Endothelial cell of umbilical vein (primary cell): Measurements from ENCODE around the gene ZSCAN29. TPM values are rescaled to one million over a fixed set of nuclear protein-coding genes. Genes with fewer than 3 reads are reported as not detected.

ENCODE experiments used
- BruUV-seq: library from RNA; stranded (reverse); fragments of 400-500 nt; replicated peaks from 2 replicates; lab custom pipeline; 2021; lab: Mats Ljungman, UMichigan
- CTCF ChIA-PET: fragments of 300-600, 350-600 bp; sonication (Branson Sonifier 250); formaldehyde crosslinking; loops from one replicate; lab custom pipeline; 2021; ENCODE audit warnings: antibody characterized with exemption, inconsistent platforms; lab: Charles Lee
- POLR2A ChIA-PET: fragments of 300-600, 350-600 bp; sonication (Branson Sonifier 250); formaldehyde crosslinking; loops from one replicate; lab custom pipeline; 2021; ENCODE audit warnings: antibody characterized with exemption, inconsistent platforms; lab: Charles Lee
- DNase-seq: peaks from one replicate; pipeline ENCODE4 v3.0.0-alpha.2; 2011; ENCODE audit warnings: low read depth, low spot score
- FAIRE-seq: peaks from 2 replicates; lab custom pipeline; 2011; peaks lifted over from hg19 to GRCh38; lab: Jason Lieb, UNC
- H2AFZ ChIP-seq: 2 replicates; pipeline ENCODE4 v1.6.0; 2012; ENCODE audit warnings: low read depth, low read length, control low read depth, inconsistent platforms
- H3K27ac ChIP-seq: 2 replicates; pipeline ENCODE4 v1.5.1; 2011; ENCODE audit warnings: low read depth, mild to moderate bottlenecking, control low read depth, low read length, moderate library complexity; ENCODE audit not compliant: insufficient read depth
- H3K27me3 ChIP-seq, 2 experiments: 2 replicates each; pipeline versions ENCODE4 v1.6.0 to v1.6.1; 2011; ENCODE audit warnings: low read length in 2 of 2, mixed read lengths in 1 of 2; ENCODE audit not compliant: control insufficient read depth in 2 of 2, insufficient read depth in 2 of 2
- H3K36me3 ChIP-seq, 2 experiments: 2 replicates in 1 of 2; 3 replicates in 1 of 2; pipeline ENCODE4 v1.5.1; 2011; ENCODE audit warnings: low read length in 2 of 2, mild to moderate bottlenecking in 1 of 2, moderate library complexity in 1 of 2; ENCODE audit not compliant: control insufficient read depth in 2 of 2, insufficient read depth in 2 of 2; ENCODE audit errors: extremely low read depth in 1 of 2
- H3K4me1 ChIP-seq: 3 replicates; pipeline ENCODE4 v1.5.1; 2011; ENCODE audit warnings: mild to moderate bottlenecking, low read length; ENCODE audit not compliant: control insufficient read depth, insufficient read depth; ENCODE audit errors: extremely low read depth
- H3K4me2 ChIP-seq: 2 replicates; pipeline ENCODE4 v1.6.1; 2011; ENCODE audit warnings: low read length, control low read depth, mixed read lengths; ENCODE audit not compliant: insufficient read depth
- H3K4me3 ChIP-seq, 3 experiments: fragments of 200-600 bp in 1 of 3; sonication (generic), shearing (Covaris generic) in 1 of 3; replicated peaks in 1 of 3; 2 replicates each; pipeline ENCODE4 v1.5.1; 2011 to 2016; ENCODE audit warnings: control low read depth in 3 of 3, low read length in 3 of 3, mild to moderate bottlenecking in 2 of 3, inconsistent platforms in 1 of 3, low read depth in 1 of 3, moderate library complexity in 1 of 3; ENCODE audit not compliant: insufficient read depth in 1 of 3
- H3K79me2 ChIP-seq: 2 replicates; pipeline ENCODE4 v1.6.0; 2012; ENCODE audit warnings: low read length, inconsistent platforms; ENCODE audit not compliant: control insufficient read depth, insufficient read depth
- H3K9ac ChIP-seq: replicated peaks from 2 replicates; pipeline ENCODE3; 2011; ENCODE audit warnings: low read length, control low read depth; ENCODE audit not compliant: insufficient read depth; ENCODE audit errors: extremely low read depth
- H3K9me1 ChIP-seq: replicated peaks from 3 replicates; pipeline ENCODE4 v1.6.0; 2011; ENCODE audit warnings: mild to moderate bottlenecking, low read length; ENCODE audit not compliant: control insufficient read depth, insufficient read depth; ENCODE audit errors: extremely low read depth
- H3K9me3 ChIP-seq: replicated peaks from 2 replicates; pipeline ENCODE4 v1.5.1; 2012; ENCODE audit warnings: low read length, inconsistent platforms; ENCODE audit not compliant: control insufficient read depth, insufficient read depth
- H4K20me1 ChIP-seq: replicated peaks from 2 replicates; pipeline ENCODE3; 2011; ENCODE audit warnings: mild to moderate bottlenecking, low read length; ENCODE audit not compliant: control insufficient read depth, insufficient read depth; ENCODE audit errors: extremely low read depth
- EZH2 ChIP-seq: IDR thresholded peaks from 2 replicates; pipeline ENCODE4 v1.6.1; 2012; ENCODE audit warnings: borderline replicate concordance, low read depth, mild to moderate bottlenecking, moderate library complexity, low read length, inconsistent platforms; ENCODE audit not compliant: severe bottlenecking
- FOS ChIP-seq: IDR thresholded peaks from 2 replicates; pipeline ENCODE4 v1.6.1; 2011; ENCODE audit warnings: mild to moderate bottlenecking, low read length, moderate library complexity, borderline replicate concordance; ENCODE audit not compliant: insufficient read depth
- GATA2 ChIP-seq: IDR thresholded peaks from 2 replicates; pipeline ENCODE4 v1.7.0; 2011; ENCODE audit warnings: low read depth, mild to moderate bottlenecking, moderate library complexity, mixed read lengths, low read length; ENCODE audit not compliant: insufficient read length, insufficient read depth
- JUN ChIP-seq: IDR thresholded peaks from 2 replicates; pipeline ENCODE4 v1.6.1; 2011; ENCODE audit warnings: borderline replicate concordance, low read depth; ENCODE audit not compliant: insufficient read length, insufficient read depth
- MYC ChIP-seq: IDR thresholded peaks from one replicate; pipeline ENCODE4 v1.6.1; 2011; ENCODE audit warnings: mild to moderate bottlenecking, low read depth, low read length
- POLR2A ChIP-seq: IDR thresholded peaks from 2 replicates; pipeline ENCODE4 v1.6.1; 2012; ENCODE audit warnings: low read depth, mild to moderate bottlenecking, control low read depth, low read length
- POLR2AphosphoS5 ChIP-seq: IDR thresholded peaks from 2 replicates; pipeline ENCODE4 v1.6.1; 2012; ENCODE audit warnings: low read depth, mild to moderate bottlenecking, control low read depth, low read length, moderate library complexity; ENCODE audit not compliant: insufficient read depth
- dilution Hi-C: fragments of 300-500 bp; cut with MboI; formaldehyde crosslinking; loops from one replicate; pipeline ENCODE4 v1.15.0; 2019; ENCODE audit warnings: low sequenced_read_pairs; ENCODE audit not compliant: extremely low pct_ligation_motif_present
- intact Hi-C: fragments of 100-400 bp; cut with micrococcal nuclease; formaldehyde crosslinking; loops from one replicate; pipeline ENCODE4 v1.10.0; 2022
- polyA plus RNA-seq, 4 experiments: library from polyadenylated mRNA; depleted of rRNA in 3 of 4; stranded (reverse) in 3 of 4; unstranded in 1 of 4; fragments of >200 nt; gene quantifications; 2 replicates each; pipeline versions ENCODE4 v1.2.1 to v1.2.3, GENCODE V29; 2011 to 2012; ENCODE audit warnings: missing spikeins in 1 of 4
- total RNA-seq: library from RNA; stranded (reverse); gene quantifications from 2 replicates; pipeline ENCODE4 v1.2.3, GENCODE V29; 2021
- TF ChIP-seq, protein P1 (sequence below): IDR thresholded peaks from 2 replicates; pipeline ENCODE4 v1.6.1; 2011; ENCODE audit not compliant: insufficient read depth, insufficient read length
- TF ChIP-seq, protein P2 (sequence below), 2 donors: IDR thresholded peaks; 1 replicate in 1 of 2; 2 replicates in 1 of 2; pipeline ENCODE4 v1.5.1; 2011; ENCODE audit warnings: low read length in 2 of 2, mild to moderate bottlenecking in 2 of 2, moderate library complexity in 2 of 2, control low read depth in 1 of 2, inconsistent platforms in 1 of 2, low read depth in 1 of 2; ENCODE audit not compliant: insufficient read depth in 1 of 2; ENCODE audit errors: extremely low read depth in 1 of 2

The ZSCAN29 gene
- total and polyA plus RNA-seq, 2 donors (not counting 3 experiments of a cell fraction or from before 2014, with no cell fraction given), result 3.7 to 15.7 TPM

DNA sequence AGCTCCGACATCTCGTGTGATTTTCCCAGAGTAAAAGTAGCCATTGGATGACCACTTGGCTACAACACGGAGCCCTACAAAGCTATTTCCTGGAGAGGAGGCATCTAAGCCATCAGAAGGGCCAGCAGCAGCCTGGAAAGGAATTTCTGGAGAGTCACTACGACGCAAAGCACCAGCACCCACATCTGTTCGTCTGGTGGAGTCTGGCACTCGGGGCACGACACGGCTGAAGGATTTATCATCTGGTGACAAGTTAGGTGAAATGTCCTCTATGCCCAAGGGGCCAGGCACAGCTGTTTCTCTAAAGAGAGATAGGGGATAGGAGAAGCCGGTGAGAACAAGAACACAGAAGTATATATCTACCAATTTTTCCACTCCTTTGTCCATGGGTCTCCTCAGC lies 49.6 kb upstream of the ZSCAN29 start:
- intact Hi-C loops (no loop called here), dilution Hi-C loops (no loop called here)
- Histone ChIP-seq H3K4me2 (no peak overlapping the region), H3K4me1 (no peaks in the 10 kb centered on the region), H3K4me3 (no peak overlapping the region), H3K27me3 (no peaks in the 10 kb centered on the region), H3K9me3 (no peaks in the 10 kb centered on the region), H4K20me1 (no peaks in the 10 kb centered on the region), H3K27ac (no peak overlapping the region), H2AFZ (no peak overlapping the region), H3K9me1 (no peaks in the 10 kb centered on the region), H3K36me3 (peaks cover 11 to 29% of the 10 kb centered on the region in 2 experiments), H3K79me2 (no peaks in the 10 kb centered on the region), H3K9ac (no peak overlapping the region)
- no peak for DNase-seq
- no TSS peak for BruUV-seq
- POLR2A ChIA-PET, result no interaction called here
- TF ChIP-seq MYC (no peak), FOS (no peak), EZH2 (no peak), GATA2 (no peak), POLR2A (no peak), POLR2AphosphoS5 (no peak), JUN (no peak)
- TF ChIP-seq, protein P1, sequence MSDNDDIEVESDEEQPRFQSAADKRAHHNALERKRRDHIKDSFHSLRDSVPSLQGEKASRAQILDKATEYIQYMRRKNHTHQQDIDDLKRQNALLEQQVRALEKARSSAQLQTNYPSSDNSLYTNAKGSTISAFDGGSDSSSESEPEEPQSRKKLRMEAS, result no peak
- TF ChIP-seq, protein P2, sequence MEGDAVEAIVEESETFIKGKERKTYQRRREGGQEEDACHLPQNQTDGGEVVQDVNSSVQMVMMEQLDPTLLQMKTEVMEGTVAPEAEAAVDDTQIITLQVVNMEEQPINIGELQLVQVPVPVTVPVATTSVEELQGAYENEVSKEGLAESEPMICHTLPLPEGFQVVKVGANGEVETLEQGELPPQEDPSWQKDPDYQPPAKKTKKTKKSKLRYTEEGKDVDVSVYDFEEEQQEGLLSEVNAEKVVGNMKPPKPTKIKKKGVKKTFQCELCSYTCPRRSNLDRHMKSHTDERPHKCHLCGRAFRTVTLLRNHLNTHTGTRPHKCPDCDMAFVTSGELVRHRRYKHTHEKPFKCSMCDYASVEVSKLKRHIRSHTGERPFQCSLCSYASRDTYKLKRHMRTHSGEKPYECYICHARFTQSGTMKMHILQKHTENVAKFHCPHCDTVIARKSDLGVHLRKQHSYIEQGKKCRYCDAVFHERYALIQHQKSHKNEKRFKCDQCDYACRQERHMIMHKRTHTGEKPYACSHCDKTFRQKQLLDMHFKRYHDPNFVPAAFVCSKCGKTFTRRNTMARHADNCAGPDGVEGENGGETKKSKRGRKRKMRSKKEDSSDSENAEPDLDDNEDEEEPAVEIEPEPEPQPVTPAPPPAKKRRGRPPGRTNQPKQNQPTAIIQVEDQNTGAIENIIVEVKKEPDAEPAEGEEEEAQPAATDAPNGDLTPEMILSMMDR (IDR thresholded peaks at IDR 0.05; ENCODE audit: extremely low read depth in 1 of 2, insufficient read depth in 1 of 2, low read depth in 1 of 2, low read length in 2 of 2), result no peak
- CTCF ChIA-PET, result interaction anchor here (1.4 kb wide), 1 partner anchor 14 kb away, joined by 3 read pairs; no protein-coding TSS in a partner anchor
- FAIRE-seq, result no peak
